HG03469 (cell line): Measurements from ENCODE around the gene ITGA2.

Experiments
- ATAC-seq: cut with Tn5 transposase; IDR thresholded peaks from one replicate; pipeline ENCODE4 v1.9.1; 2021; ENCODE audit warnings: mild to moderate bottlenecking, moderate library complexity, moderate number of reproducible peaks; ENCODE audit not compliant: unreplicated experiment

The ITGA2 gene

DNA sequence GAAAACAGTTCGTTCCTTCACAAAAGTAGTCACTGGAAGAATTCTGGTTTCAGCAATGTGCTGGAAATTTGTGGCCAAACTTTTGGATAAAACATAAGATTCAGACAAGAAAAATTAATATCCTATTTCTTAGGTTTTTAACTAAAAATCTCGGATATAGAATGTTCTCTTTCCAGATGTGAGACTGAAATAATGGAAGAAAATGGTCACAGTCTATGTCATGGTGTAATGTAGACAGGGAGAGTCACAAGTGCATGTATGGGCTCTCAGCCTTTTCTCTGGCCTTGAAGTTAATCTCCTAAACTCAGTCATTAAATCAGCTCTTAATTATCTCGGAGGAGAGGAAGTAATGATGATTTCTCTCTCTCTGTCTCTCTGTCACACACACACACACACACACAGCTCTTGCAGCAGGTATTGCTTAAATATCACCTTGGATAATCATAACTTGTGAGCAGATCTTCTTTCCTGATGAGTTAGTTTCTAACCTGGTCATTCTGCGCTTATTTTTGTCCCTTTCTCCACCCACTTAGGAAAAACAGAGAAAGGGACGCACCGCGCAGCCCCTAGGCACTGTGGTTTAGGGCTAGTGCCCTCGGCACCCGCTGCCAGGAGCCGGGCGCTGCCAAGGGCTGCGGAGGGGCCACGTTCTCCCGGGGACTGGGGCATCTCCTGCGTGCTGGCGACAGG, 672 bp upstream of the ITGA2 start:
- ATAC-seq, result no peak

DNA sequence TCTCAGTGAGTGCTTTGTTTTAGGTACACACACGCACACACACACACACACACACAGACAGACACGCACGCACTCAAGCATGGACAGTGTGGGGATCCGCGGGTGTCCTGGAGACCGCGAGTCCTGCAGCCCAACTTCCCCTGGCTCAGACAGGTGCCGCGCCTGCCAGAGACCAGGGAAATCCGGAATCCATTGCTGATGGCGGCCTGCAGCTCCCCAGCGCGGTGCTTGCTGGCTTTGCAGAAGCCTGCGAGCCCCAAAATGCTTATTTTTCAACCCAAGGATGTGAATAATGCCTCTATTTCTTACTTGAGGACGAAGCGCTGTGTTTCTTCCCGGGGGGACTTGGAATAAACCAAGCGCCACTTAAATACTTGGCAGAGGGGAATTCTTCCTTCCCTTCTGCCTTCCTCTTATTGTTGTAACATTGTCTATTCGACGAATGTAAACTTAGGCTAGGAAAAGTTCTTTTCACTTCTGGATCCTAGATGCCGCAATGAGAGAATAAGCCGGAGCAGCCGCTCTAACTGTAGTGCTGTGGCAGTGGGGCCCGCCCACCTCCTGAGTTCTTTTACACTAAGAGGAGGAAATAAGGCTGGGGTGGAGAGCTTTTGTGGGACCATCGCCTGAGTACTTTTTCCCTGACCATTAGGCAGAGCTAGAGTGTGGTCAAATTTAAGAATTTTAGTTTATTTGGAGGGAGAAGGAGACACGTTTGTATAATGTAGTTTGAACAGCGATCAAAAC, 802 bp downstream of the ITGA2 start:
- ATAC-seq, result no peak

DNA sequence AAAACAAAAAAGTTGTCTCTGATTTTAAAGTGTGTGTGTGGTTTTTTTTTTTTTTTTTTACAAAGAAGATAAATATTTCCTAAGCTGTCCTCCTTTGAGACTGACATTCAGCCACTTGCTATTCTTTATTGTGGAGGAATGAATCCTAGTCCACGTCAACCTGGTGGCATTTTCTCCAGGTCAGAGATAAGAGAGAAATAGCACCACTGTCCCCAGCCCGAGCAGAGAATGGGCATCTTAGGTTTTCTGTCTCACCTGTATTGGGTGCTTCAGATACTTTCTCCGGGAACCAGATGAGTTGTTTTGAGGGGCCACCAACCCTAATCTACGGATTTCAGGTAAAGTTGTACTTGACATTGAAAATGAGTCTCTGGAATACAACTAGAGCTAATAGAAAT, 1.4 kb downstream of the ITGA2 start:
- no peak for ATAC-seq

DNA sequence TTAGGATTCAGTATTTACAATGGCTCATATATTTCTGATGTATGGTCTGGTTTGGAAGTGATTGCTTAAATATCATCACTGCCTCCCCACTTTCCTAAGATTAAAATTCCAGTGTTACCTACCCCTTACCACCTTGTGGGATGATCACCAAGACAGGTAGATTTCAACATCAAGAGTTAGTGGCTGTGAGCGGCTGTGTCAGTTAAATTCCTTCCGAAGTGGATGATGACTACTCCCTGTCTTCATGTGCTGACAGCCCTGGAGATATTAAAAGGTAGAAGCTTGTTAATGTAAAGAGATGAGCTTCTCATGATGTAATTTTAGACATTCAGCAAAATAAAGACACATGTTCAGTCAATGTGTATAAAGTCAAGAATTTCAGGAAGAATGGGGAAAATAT, 4.2 kb downstream of the ITGA2 start:
- ATAC-seq, result no peak

DNA sequence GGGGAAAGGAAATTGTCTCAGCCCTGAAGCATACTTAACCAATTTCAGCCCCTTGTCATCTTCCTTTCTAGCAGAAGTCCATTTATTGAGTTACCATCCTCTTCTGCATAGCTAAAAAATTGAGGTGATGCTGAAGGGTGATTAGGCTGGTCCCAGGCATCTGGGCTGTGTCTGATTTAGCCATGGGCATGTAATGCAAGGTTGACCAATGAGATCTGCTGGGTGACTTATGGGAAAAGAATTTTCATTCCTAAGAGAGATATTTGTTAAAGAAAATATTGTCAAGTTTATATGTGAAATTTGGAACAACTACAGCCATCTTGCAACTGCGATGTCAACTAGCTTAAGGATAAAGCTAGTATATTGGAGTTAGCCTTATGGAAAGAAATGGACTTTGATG, 5.1 kb downstream of the ITGA2 start:
- no peak for ATAC-seq

DNA sequence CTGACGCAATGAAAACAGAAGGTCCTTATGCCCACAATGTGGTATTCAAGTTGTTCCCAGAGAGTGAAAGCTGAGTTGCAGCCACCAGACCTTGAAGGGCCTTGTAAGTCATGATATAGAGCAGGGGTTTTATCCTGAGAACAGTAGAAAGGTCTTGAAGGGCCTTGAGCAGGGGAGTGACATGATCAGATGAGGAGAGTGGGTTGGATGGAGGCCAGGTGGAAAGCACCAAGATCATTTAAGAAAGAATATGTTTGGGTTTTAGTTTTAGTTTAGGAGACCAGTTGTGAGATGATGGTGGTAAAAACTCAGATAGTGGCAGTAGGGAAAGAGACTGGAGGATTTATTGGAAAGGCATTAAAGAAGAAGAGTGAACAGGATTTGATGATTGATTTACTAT, 5.9 kb downstream of the ITGA2 start:
- ATAC-seq, result no peak

DNA sequence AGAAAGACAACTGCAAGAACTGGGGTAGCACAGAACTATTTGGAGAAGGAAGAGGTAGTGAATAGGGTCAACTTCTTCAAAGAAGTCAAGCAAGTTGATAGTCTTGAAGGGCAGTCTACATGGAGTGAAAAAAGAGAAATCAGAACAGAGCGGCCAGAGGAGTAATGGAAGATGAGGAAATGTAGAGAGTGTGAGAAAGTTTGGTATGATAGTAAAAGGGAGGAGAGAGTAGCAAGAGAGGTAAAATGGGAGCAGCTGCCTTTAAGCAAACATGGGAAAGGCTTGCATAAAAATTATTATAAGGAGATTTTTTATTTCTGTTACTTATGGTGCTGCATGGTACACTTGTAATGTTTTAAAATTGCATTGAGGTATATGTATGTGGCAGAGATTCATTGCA, 6.8 kb downstream of the ITGA2 start:
- ATAC-seq, result no peak

DNA sequence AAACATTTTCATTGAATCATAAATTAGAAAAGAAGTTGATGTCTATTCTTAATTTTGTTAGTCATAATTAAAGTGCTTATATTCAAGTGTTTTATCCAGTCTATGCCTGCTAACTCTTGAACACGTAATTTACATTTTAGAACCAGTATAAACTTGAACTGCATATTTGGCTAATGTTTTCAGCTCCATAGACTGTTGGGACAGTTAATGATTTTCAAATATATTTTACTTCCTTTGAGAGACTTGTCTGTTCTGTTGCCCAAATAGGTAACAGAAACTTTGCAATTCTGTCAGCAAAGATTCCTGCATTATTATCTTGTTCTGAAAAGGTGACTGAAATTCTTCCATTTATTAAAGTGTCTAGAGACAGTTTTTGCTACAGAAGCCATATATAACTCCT, 7.8 kb downstream of the ITGA2 start:
- no peak for ATAC-seq

DNA sequence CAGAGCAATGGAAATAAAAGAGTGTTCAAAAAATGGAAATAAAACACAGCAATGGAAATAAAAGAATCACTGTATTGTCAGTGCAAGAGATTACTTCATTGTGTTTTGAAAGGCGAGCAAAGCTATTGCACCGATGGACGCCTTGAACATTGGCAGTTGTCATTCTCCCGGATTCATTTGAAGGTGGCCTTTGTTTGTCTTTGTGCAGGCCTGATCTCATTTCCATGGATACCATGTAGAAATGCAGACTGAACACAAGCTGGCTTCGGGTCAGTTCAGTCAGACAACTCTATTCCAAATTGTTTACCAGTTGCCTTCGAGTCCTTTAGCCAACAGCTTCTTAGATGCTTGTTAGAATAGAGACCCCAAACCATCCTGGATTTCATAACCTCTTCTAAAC, 8.3 kb downstream of the ITGA2 start:
- ATAC-seq, result no peak

DNA sequence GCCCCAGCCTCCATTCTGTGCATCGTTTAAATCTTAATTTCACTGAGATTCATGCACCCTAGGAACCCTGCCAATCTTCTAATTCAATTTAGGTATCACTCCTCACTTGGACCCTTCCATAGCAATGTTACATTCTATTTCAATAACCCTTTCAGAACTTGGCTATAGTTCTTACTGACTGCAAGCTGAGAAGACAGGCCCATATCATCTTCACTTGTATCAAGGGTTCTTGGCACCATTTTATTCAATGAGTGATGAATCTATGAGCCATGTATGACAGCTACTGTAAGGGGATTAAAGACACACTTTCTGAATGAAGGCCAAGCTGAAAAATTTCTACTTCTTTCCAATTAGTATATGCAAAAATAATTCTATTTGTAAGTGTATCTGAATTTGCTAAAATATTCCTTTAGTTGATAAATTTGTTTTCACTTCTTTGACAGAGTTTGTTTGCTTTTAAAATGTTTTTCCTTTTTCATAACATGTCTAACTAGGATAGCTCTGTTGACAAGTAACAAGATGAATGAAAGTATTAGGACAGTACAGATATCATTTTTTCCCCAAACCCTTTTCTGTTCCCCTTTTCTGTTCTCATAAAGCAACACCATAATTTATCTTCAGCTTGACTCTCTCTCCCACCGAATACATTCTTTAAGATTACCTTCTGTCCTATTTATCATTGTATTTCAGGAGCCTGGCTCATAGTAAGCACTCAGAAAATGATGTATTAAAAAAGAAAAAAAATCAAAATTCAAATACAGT, 9.6 kb downstream of the ITGA2 start:
- no peak for ATAC-seq

DNA sequence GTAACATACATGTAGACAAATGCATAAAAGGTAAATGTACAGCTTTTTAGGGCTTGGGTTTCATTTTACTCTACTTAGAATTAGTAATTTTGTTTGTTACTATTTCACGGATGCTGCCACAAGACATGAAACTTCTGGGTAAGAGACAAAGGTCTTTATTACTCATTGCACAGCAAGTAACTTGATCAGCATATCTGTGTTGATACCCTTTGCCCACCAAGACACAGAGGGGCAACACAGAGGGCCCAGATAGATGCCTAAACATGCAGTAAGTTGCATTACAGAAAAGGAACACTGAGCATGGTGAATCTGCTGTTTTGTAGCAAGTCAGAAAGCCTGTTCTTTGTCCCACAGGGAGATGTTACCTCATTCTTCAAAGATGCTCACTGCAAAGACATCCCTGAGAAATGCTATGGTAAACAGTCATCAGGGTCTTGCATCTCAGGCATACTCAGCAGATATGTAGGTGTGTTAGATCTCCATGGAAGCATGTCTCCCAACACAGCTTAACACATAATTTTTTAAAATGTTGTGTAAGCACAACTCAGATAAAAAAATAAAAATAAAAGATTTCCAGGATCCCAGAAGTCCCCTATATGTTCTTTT, 10.3 kb downstream of the ITGA2 start:
- ATAC-seq, result no peak

DNA sequence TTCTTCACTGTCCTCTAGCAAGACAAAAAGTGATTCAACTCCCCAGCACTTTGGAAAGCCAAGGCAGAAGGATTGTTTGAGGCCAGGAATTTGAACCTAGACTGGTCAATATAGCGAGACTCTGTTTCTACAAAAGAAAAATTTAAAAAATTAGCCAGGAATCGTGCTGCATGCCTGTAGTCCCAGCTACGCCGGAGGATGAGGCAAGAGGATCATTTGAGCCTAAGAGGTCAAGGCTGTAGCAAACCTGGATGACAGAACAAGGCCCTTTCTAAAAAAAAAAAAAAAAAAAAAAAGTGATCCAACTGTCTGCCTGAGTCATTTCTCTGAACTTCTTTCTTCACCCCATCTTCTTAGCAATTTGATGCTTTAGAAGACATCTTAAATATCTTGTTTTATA, 12.4 kb downstream of the ITGA2 start:
- no peak for ATAC-seq

DNA sequence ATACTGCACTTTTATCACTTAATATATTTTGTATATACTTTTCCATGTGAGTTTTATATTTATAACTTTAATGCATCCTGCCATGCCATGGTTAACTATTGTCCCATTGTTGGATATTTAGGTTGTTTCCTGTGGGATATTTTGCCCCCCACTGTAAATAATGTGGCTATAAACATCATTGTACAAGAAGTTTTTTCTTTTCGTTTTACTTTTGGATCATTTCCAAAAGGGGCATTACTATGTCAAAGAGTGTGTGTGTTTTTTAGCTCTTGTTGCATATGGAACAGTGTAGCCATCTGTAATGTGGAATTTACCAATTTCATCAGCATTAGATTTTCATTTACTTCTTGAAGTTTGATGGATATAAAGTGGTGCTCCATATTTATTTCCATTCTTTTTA, 13.3 kb downstream of the ITGA2 start:
- ATAC-seq, result no peak

DNA sequence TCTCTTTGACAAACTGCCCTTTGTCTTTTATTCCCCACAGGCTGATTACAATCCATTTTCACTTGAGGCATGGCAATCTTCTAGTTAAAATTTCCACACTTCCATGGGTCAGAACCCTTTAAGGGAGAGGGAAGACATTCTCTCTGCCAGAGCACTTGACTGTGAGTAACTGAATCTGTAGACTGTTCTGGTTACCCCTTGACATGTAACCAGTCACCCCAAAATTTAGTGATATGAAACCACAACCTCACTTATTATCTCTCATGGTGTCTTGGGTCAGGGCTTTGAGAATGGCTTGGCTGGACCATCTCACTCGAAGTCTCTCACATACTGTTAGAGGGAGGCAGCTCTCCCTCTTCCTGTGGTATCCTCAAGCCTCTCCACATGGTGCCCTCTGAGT, 14.0 kb downstream of the ITGA2 start:
- ATAC-seq, result no peak

DNA sequence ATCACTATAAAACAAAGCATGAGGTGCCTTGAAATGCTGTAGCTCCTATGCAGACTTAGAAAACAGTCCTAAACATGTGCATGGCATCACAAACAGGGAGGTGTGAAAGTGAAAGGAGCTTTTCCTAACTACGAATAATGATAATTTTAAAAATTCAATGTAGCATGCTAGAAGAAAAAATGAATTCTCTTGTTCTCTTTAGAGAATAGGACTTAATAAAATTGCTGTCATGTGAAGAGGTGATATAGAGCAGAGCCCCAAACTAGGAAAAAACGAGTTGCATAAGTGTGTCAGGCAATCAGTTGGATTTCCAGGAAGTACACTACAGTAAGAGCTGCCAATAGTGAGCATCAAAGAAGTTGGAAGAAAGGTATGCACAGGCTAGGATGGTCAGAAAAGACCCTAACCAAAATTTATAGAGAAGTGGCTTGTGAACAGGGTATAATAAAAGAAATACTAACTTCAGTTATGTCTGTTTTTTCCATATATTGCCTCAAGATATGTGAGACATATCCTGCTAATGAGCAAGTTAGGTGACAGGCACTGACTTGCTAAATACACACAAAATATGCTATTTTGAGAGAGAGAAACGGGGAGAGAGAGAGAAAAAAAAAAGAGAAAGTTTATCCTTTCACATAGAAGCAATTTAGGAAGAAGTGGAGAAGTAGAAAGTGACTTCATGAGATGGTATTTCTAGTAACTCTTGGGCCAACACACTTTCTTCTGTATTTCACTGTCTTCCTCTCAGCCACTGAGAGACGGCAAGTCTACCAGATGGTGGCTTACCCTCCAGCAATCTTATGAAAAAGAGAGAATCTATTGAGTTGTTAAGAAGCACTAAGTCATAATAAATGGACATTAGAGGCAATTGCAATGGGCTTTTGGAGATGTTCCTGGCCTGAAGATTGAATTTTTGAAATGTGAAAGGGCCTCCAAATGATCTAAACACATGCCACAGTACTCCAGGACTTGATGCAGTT, 18.0 kb downstream of the ITGA2 start:
- no peak for ATAC-seq

DNA sequence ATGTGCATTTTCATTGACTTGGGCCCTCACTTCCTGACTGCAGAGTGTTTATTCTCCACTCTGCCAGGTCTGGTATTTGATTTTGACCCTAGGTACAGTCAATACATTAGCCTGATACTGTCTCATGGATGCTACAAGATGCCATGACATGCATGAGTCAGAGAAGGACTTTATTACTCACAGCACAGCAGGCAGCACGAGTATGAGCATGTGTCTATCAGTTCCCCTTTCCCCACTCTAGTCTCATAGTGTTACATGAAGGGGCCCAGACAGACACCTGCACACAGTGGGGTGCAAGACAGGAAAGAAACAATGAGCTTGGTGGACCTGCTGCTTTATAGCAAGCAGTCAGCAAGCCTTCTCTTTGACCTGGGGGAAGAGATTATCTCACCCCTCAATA, 19.6 kb downstream of the ITGA2 start:
- ATAC-seq, result peak; percentile 94

DNA sequence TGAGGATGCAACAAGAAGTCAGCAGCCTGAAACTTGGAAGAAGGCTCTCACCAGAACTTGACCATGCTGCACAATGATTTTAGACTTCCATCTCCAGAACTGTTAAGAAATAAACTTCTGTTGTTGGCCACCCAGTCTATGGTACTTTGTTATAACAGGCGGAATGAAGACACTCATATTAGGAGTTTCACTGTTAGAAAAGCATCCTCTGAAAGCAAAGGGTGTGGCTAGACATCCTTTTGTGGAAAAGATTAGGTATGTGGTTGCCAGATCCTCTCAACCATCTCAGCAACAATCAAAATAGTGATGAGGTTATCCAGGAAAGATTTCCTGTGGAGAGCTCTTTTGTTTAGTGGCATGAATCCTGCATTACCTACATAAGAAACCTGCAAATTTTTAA, 20.7 kb downstream of the ITGA2 start:
- ATAC-seq, result no peak

DNA sequence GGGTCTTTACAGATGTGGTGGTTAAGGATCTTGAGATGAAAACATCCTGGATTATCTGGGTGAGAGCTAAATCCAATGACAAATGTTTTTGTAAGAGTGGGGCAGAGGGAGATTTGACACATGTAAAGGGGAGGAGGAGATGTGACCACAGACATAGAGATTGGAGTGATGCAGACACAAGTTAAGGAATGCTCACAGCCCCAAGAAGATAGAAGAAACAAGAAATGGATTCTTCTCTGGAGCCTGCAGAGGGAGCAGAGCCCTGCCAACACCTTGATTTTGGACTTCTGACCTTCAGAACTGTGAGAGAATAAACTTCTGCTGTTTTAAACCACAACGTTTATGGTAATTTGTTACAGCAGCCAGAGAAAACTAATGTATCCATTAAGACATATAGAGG, 21.7 kb downstream of the ITGA2 start:
- ATAC-seq, result no peak

DNA sequence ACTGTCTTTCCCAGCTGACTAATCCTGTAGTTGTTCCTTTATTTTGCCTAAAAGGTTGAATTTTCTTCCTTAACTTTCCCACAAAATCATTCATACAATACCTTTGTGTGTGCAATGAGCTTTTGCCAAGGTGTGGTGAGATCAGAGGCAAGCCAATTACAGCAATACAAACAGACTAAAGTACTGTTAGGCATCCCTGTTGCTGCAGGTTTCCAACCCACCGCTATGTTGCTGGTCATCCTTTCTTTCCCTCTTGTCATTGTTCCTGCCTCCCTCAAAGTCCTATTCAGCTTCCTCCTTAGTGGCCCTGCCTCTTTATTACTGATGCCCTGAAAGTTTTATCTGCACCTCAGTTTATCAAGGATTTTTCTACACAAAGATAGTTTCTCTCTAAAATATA, 22.1 kb downstream of the ITGA2 start:
- ATAC-seq, result no peak

DNA sequence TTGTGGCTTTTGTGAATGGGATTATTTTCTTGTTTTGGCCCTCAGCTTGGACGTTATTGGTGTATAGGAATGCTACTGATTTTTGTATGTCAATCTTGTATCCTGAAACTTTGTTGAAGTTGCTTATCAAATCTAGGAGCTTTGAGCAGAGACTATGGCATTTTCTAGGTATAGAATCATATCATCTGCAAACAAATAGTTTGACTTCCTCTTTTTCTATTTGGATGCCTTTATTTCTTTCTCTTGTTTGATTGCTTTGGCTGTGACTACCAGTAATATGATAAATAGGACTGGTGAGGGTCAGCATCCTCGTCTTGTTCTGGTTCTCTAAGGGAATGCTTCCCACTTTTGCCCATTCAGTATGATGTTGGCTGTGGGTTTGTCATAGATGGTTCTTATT, 24.7 kb downstream of the ITGA2 start:
- no peak for ATAC-seq
